Body of pancreas (tissue), 4 donors: ENCODE data around the gene LIN7A.

ENCODE experiments used
- CTCF ChIP-seq, 7 experiments: fragments of 450-650 bp in 4 of 7; fragments of 200-600 bp in 3 of 7; sonication (generic) in 3 of 7; IDR thresholded peaks; one replicate each; pipeline ENCODE4 v1.5.1; 2016 to 2019; ENCODE audit warnings: antibody characterized with exemption in 7 of 7
- POLR2A ChIP-seq, 3 donors: fragments of 450-650 bp; IDR thresholded peaks; one replicate each; pipeline ENCODE4 v1.6.1; 2016; ENCODE audit warnings: antibody characterized with exemption in 3 of 3, mild to moderate bottlenecking in 2 of 3

- no peak for TF ChIP-seq POLR2A (IDR thresholded peaks at IDR 0.05)
- TF ChIP-seq CTCF (IDR thresholded peaks at IDR 0.05): no peak
Measured at GRCh38 chr12:80792861-80793260, 144.9 kb downstream of the LIN7A start.
